ENCODE data around the gene ADGRB2.

ADGRB2 gene

GRCh38 chr1:31772669-31773248 is 8.6 kb upstream of the ADGRB2 start:
- TF ChIP-seq, protein P1, sequence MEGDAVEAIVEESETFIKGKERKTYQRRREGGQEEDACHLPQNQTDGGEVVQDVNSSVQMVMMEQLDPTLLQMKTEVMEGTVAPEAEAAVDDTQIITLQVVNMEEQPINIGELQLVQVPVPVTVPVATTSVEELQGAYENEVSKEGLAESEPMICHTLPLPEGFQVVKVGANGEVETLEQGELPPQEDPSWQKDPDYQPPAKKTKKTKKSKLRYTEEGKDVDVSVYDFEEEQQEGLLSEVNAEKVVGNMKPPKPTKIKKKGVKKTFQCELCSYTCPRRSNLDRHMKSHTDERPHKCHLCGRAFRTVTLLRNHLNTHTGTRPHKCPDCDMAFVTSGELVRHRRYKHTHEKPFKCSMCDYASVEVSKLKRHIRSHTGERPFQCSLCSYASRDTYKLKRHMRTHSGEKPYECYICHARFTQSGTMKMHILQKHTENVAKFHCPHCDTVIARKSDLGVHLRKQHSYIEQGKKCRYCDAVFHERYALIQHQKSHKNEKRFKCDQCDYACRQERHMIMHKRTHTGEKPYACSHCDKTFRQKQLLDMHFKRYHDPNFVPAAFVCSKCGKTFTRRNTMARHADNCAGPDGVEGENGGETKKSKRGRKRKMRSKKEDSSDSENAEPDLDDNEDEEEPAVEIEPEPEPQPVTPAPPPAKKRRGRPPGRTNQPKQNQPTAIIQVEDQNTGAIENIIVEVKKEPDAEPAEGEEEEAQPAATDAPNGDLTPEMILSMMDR (conservative IDR thresholded peaks at IDR 0.05; ENCODE audit: low read depth, low read length) = no peak
- H3K4me3 ChIP-seq (ENCODE audit: low read depth, low read length) = no peak overlapping the region
- DNase-seq (ENCODE audit: low read depth) = no peak

- peak; percentile 35 for DNase-seq (ENCODE audit: low read depth)
- peak overlapping the region; percentile 26 for H3K4me3 ChIP-seq (ENCODE audit: low read depth, low read length)
- TF ChIP-seq, protein P1 (conservative IDR thresholded peaks at IDR 0.05; ENCODE audit: low read depth, low read length) = peak; percentile 20
Measured at GRCh38 chr1:31771891-31772668, 7.9 kb upstream of the ADGRB2 start.

GRCh38 chr1:31769720-31770390 is 5.7 kb upstream of the ADGRB2 start:
- no peak for DNase-seq (ENCODE audit: low read depth)
- no peak overlapping the region for H3K4me3 ChIP-seq (ENCODE audit: low read depth, low read length)
- TF ChIP-seq, protein P1 (conservative IDR thresholded peaks at IDR 0.05; ENCODE audit: low read depth, low read length) = no peak

GRCh38 chr1:31768939-31769704 is 5.0 kb upstream of the ADGRB2 start:
- no peak for DNase-seq (ENCODE audit: low read depth)
- TF ChIP-seq, protein P1 (conservative IDR thresholded peaks at IDR 0.05; ENCODE audit: low read depth, low read length) = no peak
- no peak overlapping the region for H3K4me3 ChIP-seq (ENCODE audit: low read depth, low read length)

DNA sequence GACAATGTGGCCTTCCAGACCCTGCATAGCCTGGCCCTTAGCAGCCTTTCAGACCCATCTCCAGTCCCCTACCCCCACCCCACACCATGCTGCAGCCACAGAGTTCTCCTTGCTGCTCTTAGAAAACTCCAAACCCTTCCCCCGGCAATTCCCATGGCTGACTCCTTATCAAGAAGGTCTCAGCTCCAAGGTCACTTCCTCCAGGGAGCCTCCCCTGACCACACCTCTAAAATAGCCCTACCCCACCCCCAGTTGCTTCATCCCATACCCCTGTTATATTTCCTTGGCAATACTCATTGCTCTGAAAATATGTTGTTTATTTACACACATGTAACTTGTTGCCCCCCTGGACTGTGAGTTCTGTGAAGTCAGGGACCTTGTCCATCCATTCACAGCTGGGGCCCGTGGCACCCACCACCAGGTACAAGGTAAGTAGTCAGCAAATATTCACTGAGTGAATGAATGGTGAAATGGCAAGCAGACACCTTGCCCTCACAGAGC is 4.3 kb upstream of the ADGRB2 start:
- no peak for DNase-seq (ENCODE audit: low read depth)
- TF ChIP-seq, protein P1 (conservative IDR thresholded peaks at IDR 0.05; ENCODE audit: low read depth, low read length) = no peak

GRCh38 chr1:31767225-31767624 is 3.1 kb upstream of the ADGRB2 start:
- DNase-seq (ENCODE audit: low read depth) = no peak
- TF ChIP-seq, protein P1 (conservative IDR thresholded peaks at IDR 0.05; ENCODE audit: low read depth, low read length) = no peak
- H3K4me3 ChIP-seq (ENCODE audit: low read depth, low read length) = no peak overlapping the region

More for the DNA sequence above, 4.3 kb upstream of the ADGRB2 start:
- H3K4me3 ChIP-seq (ENCODE audit: low read depth, low read length) = no peak overlapping the region
